Measurements from ENCODE around the gene DNAJC1.

- TF ChIP-seq CTCF (IDR thresholded peaks at IDR 0.05; ENCODE audit: extremely low read depth in 1 of 2, insufficient read depth in 1 of 2, low read depth in 1 of 2, low read length in 2 of 2) (no peak), EZH2 (IDR thresholded peaks at IDR 0.05; ENCODE audit: borderline replicate concordance, low read depth, low read length, severe bottlenecking) (no peak), POLR2A (IDR thresholded peaks at IDR 0.05; ENCODE audit: low read depth, low read length) (no peak), MAX (IDR thresholded peaks at IDR 0.05; ENCODE audit: insufficient read depth, insufficient read length) (no peak)
These were observed 13.1 kb downstream of the DNAJC1 start for GRCh38 chr10:21990449-21990848.

Measured in endothelial cell of umbilical vein (primary cell).